Suprapubic skin (tissue), 4 donors: ENCODE measurements around the gene NEK2.

Source experiments
- POLR2A ChIP-seq, 2 donors: fragments of 450-650 bp; IDR thresholded peaks; one replicate each; pipeline ENCODE4 v1.6.1; 2017; ENCODE audit warnings: antibody characterized with exemption in 2 of 2, mild to moderate bottlenecking in 2 of 2, moderate library complexity in 2 of 2
- POLR2AphosphoS5 ChIP-seq, 3 donors: sonication (generic); formaldehyde crosslinking; IDR thresholded peaks; one replicate each; pipeline ENCODE4 v1.6.1; 2017; ENCODE audit warnings: antibody characterized with exemption in 3 of 3

DNA sequence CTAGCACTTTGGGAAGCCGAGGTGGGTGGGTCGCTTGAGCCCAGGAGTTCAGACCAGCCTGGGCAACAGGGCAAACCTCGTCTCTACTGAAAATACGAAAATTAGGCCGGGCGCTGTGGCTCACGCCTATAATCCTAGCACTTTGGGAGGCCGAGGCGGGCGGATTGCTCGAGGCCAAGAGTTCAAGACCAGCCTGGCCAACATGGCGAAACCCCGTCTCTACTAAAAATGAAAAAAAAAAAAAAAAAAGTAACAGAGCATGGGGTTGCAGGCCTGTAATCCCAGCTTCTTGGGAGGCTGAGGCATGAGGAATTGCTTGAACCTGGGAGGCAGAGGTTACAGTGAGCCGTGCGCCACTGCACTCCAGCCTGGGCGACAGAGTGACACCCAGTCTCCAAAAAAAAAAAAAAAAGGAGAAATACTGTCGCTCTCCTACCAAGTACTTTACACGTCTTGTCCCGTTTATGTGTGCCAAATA lies 724 bp upstream of the NEK2 start:
- TF ChIP-seq POLR2AphosphoS5 (IDR thresholded peaks at IDR 0.05), result no peak
- TF ChIP-seq POLR2A (IDR thresholded peaks at IDR 0.05), result no peak
